NK-92 (cell line): Measurements from ENCODE around the gene TFDP3.

ENCODE experiments used
- DNase-seq: peaks from one replicate; lab custom pipeline; 2025; ENCODE audit not compliant: unreplicated experiment; lab: John Stamatoyannopoulos, UW

The TFDP3 gene

DNA sequence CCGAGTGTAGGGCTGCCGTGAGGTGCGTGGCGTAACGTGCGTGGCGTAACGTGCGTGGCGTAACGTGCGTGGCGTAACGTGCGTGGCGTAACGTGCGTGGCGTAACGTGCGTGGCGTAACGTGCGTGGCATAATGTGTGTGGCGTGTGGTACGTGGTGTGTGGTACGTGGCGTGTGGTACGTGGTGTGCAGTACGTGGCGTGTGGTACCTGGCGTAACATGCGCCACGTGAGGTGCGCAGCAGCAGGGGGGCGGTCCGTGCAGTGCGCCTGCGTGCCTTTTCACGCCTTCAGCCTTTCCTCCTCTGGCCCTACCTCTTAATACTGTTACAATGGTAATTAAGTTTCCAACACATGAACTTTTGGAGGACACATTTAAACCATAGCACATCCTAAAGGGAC is at the start of gene TFDP3:
TSS of gene TFDP3 (minus strand) at position 26 of the 400 bp plus-strand sequence. CDS start 95 bp downstream, outside the sequence.
- DNase-seq = no peak

DNA sequence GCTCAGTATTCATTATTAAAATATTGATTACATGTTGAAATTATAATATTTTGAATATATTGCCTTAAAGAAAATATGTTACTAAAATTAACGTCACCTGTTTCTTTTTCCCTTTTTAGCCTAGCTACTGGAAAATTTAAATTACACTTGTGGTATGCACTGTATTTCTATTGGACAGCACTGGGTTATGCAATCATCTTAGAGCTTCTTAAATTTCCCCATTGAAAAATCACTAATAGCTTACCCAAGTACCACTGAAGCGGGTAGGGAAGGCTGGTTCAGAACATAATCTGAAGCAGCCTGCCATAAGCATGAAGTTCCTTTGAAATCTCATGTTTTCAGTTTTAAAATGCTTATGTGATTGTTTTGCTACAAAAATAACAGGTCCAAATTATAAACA is 49.5 kb upstream of the TFDP3 start:
- no peak for DNase-seq

GRCh38 chrX:133265331-133265730 is 47.2 kb upstream of the TFDP3 start:
- DNase-seq = no peak

DNA sequence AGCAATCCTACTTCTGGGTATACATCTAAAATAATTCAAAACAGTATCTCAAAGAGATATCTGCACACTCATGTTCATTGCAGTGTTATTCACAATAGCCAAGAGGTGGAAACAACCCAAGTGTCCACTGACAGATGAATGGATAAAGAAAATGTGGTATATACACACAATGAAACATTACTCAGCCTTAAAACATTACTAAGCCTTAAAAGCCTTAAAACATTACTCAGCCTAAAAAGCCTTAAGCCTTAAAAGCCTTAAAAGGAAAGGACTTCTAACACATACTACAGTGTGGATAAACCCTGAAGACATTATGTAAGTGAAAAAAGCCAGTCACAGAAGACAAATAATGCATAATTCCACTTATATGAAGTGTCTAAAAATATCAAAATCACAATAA is 40.3 kb upstream of the TFDP3 start:
- no peak for DNase-seq

GRCh38 chrX:133254666-133255065 is 36.5 kb upstream of the TFDP3 start:
- DNase-seq = no peak

GRCh38 chrX:133251204-133251603 is 33.0 kb upstream of the TFDP3 start:
- no peak for DNase-seq

GRCh38 chrX:133250184-133251100 is 32.3 kb upstream of the TFDP3 start:
- no peak for DNase-seq

DNA sequence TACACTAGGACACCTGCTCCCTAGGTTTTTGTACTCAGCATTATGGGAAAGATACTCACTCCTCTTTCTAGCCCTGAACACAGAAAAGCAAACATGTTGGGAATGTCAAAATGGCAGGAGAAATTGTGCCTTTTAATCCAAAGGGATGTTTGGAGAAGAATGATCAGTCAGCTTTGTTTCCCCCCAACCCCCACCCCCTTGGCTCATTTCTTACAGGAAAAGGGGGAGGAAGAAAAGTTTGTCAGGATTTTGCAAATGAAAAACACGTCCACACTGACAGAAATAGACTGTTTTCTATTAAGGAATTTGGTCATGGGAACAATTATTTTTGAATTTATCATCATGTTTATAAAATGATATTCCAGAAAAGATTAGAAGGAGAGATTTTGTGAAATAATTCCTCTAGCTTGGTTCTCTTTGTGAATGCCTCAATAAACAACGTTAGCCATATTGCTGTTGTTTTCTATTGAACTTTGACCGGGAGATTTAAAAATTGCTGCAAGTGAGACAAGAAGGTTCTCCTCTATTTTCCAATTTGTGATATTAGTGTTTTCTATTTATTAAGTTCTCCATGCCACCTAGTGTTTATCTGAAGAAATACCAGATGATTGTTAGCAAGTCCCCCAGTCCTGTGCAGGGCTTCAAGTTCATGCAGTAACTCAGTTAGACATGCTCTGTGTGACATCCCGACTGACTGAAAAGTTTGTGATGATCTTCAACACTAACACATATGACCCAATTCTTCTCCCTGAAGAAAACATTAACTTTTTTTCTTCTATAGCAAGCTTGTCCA is 31.3 kb upstream of the TFDP3 start:
- no peak for DNase-seq

DNA sequence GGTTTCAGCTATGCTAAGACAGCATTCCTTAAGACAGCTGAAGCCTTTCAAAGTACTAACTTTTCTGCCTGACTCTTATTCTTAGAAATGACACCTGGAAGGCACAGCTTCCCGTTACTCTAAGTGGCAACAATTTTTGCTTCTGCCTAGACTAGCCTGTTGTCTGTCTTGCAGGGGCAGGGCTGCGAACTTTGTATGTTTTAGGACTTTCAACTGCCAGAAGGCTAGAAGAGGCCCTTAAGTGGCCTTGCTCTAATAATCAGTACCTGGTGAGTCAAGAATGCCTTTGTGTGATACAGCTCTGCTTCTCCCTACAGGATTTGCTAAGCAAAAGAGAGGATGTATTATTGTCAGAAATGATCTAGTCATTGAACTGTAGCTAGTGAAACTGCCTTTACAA is 30.0 kb upstream of the TFDP3 start:
- DNase-seq = no peak

- no peak for DNase-seq
These were observed 28.8 kb upstream of the TFDP3 start for GRCh38 chrX:133246921-133247320.

DNA sequence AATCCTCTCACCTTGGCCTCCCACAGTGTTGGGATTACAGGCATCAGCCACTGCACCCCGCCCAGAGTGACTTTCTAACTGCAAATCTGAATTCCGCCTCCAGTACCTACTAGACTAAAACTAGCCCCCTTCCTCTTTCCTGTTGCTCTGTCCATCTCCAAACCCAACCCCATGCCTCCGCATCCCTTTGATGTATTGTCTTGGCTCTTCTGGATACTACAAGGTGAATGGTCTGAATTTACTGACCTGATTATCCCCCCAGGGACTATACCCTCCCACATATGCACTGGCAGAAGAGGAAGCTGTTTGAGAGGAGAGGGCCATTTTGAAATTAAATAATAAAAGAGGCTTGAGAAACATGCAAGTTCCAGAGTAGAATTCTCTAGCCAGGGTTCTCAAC is 17.7 kb upstream of the TFDP3 start:
- DNase-seq = no peak

DNA sequence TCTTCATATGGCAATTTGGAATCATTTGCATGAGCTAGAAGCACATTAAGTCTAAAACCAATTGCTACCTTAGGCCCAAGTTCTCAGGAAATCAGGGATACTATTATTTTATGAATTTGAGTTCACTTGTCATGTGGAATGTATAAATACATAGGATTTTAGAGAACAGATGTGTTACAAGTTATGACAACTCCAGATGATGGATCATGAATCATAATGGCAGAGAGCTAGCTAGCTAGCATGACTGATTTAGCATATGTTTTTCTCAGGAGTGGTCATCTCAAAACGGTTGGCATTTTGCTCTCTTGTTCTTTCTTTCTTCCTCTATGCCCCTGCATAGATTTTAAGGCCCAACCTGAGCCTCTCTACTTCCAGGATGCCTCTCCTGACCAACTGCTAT is 14.2 kb upstream of the TFDP3 start:
- DNase-seq = no peak

DNA sequence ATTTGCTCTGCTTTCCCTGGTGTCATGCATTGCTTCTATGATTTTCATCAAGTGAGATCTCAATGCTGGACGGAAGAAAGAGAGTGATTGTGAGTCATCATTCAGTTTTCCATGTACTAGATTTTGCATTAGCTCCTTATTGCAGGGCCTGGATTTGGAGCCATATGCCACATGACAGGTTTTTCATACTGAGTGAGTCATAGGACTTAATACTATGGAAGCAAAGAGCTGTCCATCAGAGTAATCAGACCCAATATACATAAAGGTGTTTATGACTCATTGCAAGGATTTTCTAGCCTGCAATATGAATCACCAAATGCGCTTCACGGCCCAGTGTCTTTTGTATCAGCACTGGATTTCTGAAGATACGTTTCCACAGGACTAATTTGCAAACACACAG is 11.2 kb upstream of the TFDP3 start:
- DNase-seq = no peak

GRCh38 chrX:133215747-133216146 is 2.4 kb downstream of the TFDP3 start:
- no peak for DNase-seq

DNA sequence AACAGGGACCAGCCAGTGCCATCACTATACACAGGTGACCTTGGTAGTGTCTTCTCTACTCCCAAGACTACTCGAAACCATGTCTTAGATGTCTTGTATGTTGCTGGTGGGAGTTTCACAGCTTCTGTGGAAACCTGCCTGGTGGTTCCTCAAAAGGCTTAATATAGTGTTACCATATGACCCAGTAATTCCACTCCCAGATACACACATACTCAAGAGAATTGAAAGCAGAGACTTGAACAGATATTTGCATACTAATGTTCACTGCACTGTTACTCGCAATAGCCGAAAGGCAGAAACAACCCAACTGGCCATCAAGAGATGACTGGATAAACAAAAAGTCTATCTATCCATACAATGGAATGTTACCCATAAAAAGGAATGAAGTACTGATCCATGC is 3.1 kb downstream of the TFDP3 start:
- DNase-seq = no peak

DNA sequence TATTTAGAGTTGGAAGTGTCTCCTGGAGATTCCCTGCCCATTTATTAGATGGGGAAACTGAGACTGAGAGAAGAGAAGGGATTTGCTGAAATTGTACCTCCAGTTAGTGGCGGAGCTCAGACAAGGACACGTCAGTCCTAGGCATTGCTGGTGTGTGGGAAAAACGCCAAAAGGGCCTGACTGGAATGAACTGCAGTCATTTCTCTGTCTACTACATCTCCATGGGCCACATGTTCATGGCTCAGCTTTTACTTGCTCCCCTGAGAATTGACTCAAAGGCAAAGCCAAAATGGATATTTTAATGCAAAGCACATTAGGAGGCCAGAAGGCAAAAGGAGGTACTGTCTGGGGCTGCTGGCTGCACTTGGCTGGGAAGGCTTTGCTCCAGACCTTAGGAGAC is 3.9 kb downstream of the TFDP3 start:
- DNase-seq = no peak

DNA sequence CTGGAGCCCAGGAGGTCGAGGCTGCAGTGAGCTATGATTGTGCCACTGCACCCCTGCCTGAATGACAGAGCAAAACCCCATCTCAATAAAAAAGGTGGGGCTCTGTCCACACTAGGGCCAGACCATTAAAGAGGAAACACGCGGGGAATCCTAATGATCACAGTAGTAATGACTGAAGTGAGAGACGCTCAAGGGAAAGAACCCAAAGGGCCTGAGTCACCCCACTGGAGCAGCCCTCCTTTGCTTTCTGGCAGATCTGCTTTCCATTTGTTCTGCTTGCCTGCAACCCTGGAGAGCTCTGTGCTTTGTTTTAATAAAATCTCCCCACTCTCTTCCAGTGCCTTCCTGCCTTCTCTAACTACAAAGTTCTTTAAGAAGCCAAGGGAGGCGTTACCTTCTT is 5.0 kb downstream of the TFDP3 start:
- DNase-seq = no peak

GRCh38 chrX:133207751-133208150 is 10.4 kb downstream of the TFDP3 start:
- no peak for DNase-seq

DNA sequence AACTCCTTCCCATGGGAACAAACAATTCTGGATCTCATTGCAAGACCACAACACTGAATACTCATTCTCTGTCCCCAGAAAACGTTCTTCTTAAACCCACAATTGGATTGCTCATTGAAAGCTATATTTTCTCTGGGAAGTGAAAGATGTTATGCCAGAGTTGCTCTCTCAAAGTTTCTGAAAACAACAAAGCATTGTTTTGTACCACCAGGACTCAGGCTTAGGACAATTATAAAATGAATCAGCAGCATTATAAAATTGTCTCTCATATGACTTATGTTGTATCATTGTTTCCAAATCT is 26.5 kb downstream of the TFDP3 start:
- no peak for DNase-seq

- DNase-seq = no peak
These were observed 27.0 kb downstream of the TFDP3 start for GRCh38 chrX:133190877-133191738.

DNA sequence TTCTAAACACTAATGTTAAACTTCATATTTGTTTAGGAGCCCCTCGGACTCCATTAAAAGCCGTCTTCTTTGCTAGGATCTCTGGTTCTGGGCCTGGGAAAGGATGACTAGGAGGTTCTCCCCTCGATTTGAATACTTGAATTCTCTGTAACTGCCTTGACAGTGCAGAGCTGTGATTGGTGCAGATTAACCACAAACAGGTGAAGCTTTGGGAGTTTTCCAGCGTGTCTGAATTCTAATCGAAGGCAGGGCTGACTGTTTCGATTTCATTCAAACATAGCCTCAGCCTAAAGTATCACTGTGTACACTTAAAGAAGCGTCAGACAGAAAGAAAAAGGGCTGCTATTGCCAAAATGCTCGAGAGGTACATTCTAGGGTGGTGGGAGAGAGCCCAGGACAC is 29.0 kb downstream of the TFDP3 start:
- no peak for DNase-seq
